AG09309 (cell line): ENCODE results near the gene HECA.
"Not testable (repeated sequence)": the region's sequence is repeated elsewhere in the genome, so short reads cannot be mapped to it uniquely, and the experiment has no call there.

Experiments used
- DNase-seq: peaks from one replicate; pipeline ENCODE4 v3.0.0-alpha.2; 2010; ENCODE audit warnings: low read depth
- H3K4me3 ChIP-seq: 2 replicates; pipeline ENCODE4 v1.5.1; 2011; ENCODE audit warnings: mild to moderate bottlenecking, low read depth, low read length, moderate library complexity; ENCODE audit not compliant: control insufficient read depth
- TF ChIP-seq, protein P1 (sequence below): IDR thresholded peaks from 2 replicates; pipeline ENCODE4 v1.5.1; 2011; ENCODE audit warnings: mild to moderate bottlenecking, low read depth, low read length, inconsistent platforms; ENCODE audit not compliant: insufficient read depth, control insufficient read depth; ENCODE audit errors: missing control alignments

Gene HECA

DNA sequence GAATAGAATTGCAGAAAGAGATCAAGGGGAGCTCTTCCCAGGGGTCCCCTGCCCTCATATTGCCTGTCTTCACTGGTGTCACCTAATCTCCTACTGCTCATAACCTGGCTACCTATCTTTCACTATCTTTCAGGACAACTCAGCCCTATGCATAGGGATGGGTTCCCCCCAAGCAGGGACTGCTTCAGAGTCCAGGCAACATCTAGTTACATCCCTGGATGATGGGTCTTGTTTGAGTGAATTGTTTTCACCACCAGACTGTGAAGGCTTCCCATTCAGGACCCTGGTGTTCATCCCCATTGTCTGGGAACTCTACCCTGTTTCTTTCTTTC is 850 bp upstream of the HECA start:
- TF ChIP-seq, protein P1, sequence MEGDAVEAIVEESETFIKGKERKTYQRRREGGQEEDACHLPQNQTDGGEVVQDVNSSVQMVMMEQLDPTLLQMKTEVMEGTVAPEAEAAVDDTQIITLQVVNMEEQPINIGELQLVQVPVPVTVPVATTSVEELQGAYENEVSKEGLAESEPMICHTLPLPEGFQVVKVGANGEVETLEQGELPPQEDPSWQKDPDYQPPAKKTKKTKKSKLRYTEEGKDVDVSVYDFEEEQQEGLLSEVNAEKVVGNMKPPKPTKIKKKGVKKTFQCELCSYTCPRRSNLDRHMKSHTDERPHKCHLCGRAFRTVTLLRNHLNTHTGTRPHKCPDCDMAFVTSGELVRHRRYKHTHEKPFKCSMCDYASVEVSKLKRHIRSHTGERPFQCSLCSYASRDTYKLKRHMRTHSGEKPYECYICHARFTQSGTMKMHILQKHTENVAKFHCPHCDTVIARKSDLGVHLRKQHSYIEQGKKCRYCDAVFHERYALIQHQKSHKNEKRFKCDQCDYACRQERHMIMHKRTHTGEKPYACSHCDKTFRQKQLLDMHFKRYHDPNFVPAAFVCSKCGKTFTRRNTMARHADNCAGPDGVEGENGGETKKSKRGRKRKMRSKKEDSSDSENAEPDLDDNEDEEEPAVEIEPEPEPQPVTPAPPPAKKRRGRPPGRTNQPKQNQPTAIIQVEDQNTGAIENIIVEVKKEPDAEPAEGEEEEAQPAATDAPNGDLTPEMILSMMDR = no peak
- no peak for DNase-seq
- no peak overlapping the region for H3K4me3 ChIP-seq

DNA sequence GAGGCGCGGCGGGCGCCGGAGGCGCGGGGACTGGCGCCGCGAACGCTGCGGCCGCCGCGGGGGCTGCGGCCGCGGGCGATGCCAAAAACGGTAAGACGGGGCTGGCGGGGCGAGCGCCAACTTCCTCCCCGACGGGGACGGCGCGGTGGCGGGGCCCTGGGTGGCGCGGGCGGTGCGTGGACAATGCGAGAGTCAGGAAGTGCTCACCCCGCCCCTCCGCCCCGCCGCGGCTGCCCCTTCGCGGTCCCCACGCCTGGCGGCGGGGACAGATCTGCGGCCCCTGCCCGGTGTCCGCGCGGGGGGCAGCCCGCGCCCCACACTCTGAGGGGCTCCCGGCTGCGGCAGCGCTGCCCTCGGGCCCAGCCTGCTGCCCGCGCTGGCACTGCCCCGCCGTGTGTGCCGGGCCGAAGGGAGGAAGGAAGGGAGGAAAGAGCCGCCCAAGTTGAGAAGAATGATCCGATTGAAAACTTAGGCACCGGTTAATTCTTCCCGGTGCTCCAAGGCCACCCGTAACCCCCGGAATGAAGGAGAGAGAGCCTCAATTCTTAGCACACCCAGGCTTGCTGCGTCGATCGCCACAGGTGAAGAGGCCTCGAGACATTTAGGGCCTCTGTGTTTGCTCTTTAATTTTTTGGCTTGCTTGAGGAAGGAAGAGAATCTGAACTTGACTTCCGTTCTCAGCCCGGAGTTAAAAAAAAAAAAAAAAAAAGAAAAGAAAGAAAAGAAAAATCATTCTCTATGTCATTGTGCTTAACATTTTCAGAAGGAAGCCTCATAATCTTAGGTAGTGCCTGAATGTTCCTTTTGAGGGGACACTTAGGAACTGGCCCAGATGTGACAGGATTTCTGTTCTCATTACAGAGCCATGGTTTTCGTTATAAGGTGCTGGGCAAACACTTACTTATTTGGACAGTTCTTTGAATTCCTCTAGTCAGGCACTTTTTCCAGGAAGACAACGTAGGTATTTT is 982 bp downstream of the HECA start:
- peak overlapping the region; percentile 80 for H3K4me3 ChIP-seq
- TF ChIP-seq, protein P1 = no peak
- DNase-seq = no peak

DNA sequence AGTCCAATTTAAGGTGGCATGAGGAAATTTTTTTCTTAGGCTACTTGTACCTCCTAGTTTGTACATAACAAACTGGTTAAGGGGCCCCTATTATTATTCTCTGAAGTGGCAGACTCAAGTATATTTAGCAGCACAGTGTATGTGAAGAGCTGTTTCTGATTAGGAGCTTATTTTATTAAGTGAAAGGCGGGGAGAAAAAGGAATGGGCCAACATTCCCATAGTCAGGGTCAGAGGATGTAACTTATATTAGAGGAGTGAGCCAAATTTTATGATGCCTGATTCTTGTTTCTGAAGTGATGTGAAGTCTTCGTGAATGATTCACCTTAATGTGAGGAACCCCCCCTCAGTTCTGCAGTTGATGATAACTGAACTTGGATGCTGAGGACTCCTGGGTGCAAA is 2.8 kb downstream of the HECA start:
- no peak for DNase-seq
- TF ChIP-seq, protein P1 = no peak
- H3K4me3 ChIP-seq = no peak overlapping the region

DNA sequence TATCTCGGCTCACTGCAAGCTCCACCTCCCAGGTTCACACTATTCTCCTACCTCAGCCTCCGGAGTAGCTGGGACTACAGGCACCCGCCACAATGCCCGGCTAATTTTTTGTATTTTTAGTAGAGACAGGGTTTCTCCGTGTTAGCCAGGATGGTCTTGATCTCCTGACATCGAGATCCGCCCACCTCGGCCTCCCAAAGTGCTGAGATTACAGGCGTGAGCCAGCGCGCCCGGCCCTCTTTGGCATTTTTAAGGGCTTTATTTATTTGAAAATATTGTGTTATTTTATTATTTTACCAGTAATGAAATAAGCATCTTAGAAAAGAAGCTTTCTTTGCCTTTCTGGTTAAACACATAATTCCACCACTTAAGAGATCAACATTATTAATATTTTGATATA is 6.0 kb downstream of the HECA start:
- not testable (repeated sequence) for H3K4me3 ChIP-seq, DNase-seq

DNA sequence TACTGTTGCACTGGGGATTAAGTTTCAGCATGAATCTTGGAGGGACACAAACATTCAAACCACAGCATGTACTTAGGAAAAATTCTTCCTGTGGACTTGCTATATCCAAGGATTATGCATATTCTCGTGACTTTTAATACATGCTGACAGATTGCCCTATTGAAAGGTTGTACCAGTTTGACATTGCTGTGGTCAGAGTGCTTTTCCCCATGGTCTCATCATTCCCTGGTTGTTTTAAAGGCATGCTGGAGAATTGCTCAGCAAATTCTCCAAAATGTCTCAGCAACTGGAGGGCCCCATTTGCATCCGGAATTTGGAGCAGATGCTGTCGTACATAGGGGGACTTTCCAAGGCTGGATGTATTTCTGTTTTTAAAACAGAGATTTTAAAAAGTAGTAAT is 7.4 kb downstream of the HECA start:
- TF ChIP-seq, protein P1 = no peak
- H3K4me3 ChIP-seq = no peak overlapping the region
- DNase-seq = no peak

DNA sequence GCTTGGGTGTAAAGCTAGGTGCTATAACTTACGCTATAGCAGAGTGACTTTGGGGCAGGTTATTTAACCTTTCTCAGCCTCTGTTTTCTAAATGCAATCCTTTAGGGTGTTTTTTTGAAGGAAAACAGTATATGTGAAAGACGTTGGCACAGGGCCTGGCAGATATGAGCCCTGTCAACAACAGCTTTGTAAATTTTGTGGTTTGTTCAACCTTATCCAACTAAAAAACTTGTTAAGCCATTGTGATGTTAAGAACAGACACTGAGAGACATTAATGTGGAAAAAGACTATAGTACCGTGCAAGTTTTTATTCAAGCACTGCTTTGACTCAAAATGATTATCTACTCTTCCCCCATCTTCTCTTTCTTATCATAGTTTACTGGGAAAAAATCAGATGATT is 8.2 kb downstream of the HECA start:
- no peak overlapping the region for H3K4me3 ChIP-seq
- no peak for DNase-seq
- TF ChIP-seq, protein P1 = no peak

DNA sequence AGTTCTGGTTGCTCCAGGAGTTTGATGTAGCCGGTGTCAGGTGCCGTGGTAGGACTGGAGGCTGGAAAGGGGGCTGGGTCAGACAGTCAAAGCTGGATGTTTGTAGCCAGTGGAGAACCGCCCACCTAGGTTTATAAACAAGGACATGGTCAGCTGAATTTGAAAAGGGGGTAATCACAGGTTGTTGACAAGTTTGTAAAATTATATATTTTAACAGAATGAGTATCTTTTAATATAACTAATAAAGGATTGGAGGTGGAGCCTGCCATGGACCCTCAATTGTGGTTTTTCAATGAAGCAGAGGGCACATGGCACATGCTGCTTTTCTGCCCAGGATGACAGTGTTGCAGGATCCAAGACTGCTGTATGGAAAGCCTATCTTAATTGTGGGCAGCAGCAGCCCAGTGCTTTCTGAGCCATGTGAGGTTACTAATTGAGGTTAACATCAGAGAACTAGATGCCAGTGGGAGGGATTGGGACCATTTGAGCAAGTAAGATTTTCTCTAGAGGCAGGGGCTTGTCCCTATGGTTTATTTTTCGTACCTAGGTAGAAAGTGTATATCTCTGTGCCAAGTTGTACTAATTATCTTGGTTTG is 9.7 kb downstream of the HECA start:
- TF ChIP-seq, protein P1 = no peak
- H3K4me3 ChIP-seq = no peak overlapping the region
- DNase-seq = no peak
